GM06990 (cell line): ENCODE data around the gene RBFOX1.

Source experiments
- DNase-seq: peaks from one replicate; pipeline ENCODE4 v3.0.0-alpha.2; 2011; ENCODE audit not compliant: insufficient read length; ENCODE audit errors: extremely low read depth
- H3K27me3 ChIP-seq: replicated peaks from 2 replicates; pipeline ENCODE4 v1.6.0; 2011; ENCODE audit warnings: low read length; ENCODE audit not compliant: control insufficient read depth, insufficient read depth
- H3K36me3 ChIP-seq: 2 replicates; pipeline ENCODE4 v1.5.1; 2011; ENCODE audit warnings: low read length; ENCODE audit not compliant: control insufficient read depth, insufficient read depth
- H3K4me3 ChIP-seq: replicated peaks from 2 replicates; pipeline ENCODE4 v1.5.1; 2011; ENCODE audit warnings: low read depth, mild to moderate bottlenecking, control low read depth, low read length
- TF ChIP-seq, protein P1 (sequence below): IDR thresholded peaks from 2 replicates; pipeline ENCODE4 v1.5.1; 2011; ENCODE audit warnings: low read length, control low read depth, mild to moderate bottlenecking, inconsistent platforms; ENCODE audit not compliant: insufficient read depth, poor library complexity, severe bottlenecking

RBFOX1 gene

DNA sequence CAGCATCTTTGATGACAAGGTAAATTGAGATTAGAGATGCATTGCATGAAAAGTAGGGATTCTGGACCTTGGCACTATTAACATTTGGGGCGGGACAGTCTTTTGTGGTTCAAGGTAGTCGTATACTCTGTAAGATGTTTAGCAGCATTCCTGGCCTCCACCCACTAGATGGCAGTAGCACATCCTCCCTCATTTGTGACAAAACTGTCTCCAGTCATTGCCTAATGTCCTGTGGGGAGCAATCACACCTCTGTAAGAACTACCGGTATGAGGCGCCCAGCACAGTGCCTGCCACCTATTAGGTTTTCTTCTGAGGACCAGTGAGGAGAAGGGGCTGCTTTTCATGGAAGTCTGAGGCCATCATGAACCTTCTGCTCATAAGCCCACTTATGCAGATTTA is 180.8 kb downstream of the RBFOX1 start:
- no peak overlapping the region for H3K4me3 ChIP-seq
- TF ChIP-seq, protein P1, sequence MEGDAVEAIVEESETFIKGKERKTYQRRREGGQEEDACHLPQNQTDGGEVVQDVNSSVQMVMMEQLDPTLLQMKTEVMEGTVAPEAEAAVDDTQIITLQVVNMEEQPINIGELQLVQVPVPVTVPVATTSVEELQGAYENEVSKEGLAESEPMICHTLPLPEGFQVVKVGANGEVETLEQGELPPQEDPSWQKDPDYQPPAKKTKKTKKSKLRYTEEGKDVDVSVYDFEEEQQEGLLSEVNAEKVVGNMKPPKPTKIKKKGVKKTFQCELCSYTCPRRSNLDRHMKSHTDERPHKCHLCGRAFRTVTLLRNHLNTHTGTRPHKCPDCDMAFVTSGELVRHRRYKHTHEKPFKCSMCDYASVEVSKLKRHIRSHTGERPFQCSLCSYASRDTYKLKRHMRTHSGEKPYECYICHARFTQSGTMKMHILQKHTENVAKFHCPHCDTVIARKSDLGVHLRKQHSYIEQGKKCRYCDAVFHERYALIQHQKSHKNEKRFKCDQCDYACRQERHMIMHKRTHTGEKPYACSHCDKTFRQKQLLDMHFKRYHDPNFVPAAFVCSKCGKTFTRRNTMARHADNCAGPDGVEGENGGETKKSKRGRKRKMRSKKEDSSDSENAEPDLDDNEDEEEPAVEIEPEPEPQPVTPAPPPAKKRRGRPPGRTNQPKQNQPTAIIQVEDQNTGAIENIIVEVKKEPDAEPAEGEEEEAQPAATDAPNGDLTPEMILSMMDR: peak; percentile 26
- no peaks in the 10 kb centered on the region for H3K36me3 ChIP-seq
- no peaks in the 10 kb centered on the region for H3K27me3 ChIP-seq
- DNase-seq: no peak

DNA sequence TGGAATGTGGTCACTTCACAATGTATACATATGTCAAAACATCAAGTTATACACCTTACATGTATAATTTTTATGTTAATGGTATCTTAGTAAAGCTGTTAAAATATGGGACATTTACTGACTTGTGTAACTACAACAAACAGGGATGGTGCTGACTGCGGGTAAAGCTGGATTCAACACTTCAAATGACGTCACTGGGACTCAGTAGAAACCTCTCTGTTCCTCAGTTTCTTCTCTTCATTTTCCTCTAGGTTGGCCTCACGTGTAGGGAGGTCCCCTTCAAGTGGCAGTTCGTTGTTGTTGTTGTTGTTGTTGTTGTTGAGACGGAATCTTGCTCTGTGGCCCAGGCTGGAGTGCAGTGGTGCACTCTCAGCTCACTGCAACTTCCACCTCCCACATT is 182.9 kb downstream of the RBFOX1 start:
- H3K27me3 ChIP-seq: no peaks in the 10 kb centered on the region
- TF ChIP-seq, protein P1: no peak
- no peaks in the 10 kb centered on the region for H3K36me3 ChIP-seq
- H3K4me3 ChIP-seq: no peak overlapping the region
- no peak for DNase-seq

DNA sequence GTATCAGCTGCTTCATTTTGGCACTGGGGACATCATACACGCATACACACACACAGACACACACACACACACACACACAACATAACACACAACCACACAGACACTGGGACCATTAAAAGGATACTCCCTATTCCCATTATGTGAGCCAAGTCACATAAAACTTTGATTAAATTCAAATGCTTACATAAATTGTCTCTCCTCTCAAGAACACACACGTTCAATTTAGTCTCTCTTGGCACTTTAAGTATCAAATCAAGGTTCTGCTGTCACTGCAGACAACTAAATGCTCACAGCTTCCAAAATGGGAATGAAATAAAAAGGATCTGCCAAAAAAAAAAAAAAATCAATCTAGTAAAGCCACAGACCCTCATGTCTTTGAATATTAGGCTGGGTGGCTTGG is 184.9 kb downstream of the RBFOX1 start:
- TF ChIP-seq, protein P1: no peak
- no peak for DNase-seq
- Histone ChIP-seq H3K4me3 (no peak overlapping the region), H3K27me3 (no peaks in the 10 kb centered on the region), H3K36me3 (no peaks in the 10 kb centered on the region)

DNA sequence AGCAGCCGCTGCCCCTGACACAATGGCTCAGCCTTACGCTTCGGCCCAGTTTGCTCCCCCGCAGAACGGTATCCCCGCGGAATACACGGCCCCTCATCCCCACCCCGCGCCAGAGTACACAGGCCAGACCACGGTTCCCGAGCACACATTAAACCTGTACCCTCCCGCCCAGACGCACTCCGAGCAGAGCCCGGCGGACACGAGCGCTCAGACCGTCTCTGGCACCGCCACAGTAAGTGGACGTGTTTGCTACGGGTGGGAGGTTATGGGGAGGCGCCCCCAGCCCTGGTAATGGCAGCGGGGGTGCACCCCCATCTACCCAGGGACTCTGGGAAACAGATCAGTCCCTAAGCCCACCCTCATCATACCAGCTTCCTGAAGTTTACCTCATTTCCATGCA is 185.5 kb downstream of the RBFOX1 start:
- TF ChIP-seq, protein P1: no peak
- Histone ChIP-seq H3K36me3 (no peaks in the 10 kb centered on the region), H3K27me3 (no peaks in the 10 kb centered on the region), H3K4me3 (no peak overlapping the region)
- DNase-seq: no peak

DNA sequence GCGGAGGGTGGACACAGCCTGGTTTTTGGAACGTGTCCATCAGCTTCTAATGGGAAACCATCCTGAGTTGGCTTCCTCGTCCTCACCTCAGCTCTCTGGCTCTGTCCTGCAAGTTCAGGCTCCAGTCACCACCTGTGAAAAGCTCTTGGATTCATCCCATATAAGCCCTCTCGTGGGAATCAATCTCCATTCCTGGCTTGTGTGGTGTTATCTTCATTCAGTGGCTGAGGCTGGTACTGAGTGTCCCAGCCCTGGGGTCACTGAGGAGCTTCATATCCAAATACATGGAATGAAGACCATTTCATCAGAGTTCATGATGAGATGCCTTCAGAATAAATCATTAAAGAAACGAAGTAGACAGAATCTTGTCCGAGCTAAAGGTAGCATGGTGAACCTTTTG is 189.2 kb downstream of the RBFOX1 start:
- Histone ChIP-seq H3K4me3 (no peak overlapping the region), H3K27me3 (no peaks in the 10 kb centered on the region), H3K36me3 (no peaks in the 10 kb centered on the region)
- TF ChIP-seq, protein P1: no peak
- no peak for DNase-seq

DNA sequence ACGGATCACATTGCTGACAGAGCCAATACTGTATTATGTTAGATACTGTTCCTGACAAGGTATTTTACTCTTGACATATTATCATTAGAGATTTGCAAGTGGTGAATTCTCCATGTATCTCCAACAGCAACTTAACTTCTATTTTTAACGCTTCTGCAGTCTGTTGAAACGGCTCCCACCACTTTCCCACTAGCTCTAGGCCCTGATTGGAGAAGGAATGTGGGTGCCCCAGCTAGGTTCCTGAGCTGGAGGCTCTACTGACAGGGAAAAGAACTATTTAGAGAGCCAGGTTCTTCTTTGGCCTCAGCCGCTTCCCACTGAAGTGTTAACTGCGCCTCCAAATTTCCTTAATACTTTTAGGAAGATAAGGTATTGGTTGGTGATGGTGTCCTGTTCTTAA is 191.8 kb downstream of the RBFOX1 start:
- TF ChIP-seq, protein P1: no peak
- Histone ChIP-seq H3K27me3 (no peaks in the 10 kb centered on the region), H3K36me3 (no peaks in the 10 kb centered on the region), H3K4me3 (no peak overlapping the region)
- DNase-seq: no peak
